ENCODE data around the gene RPAP3.

GRCh38 chr12:47717046-47717442 is 11.2 kb upstream of the RPAP3 start:
- TF ChIP-seq ZBTB21 (CRISPR knock-in tag; IDR thresholded peaks at IDR 0.05; ENCODE audit: borderline replicate concordance), result no peak
- no peak for TF ChIP-seq CTCF (IDR thresholded peaks at IDR 0.05)
- no peak for TF ChIP-seq NFE2L1 (CRISPR knock-in tag; IDR thresholded peaks at IDR 0.05)
- TF ChIP-seq SP1 (CRISPR knock-in tag; conservative IDR thresholded peaks at IDR 0.05), result no peak
